ENCODE measurements around the gene GPR119.
"Not testable (repeated sequence)": the region's sequence is repeated elsewhere in the genome, so short reads cannot be mapped to it uniquely, and the experiment has no call there.

Gene GPR119

GRCh38 chrX:130338869-130339268 lies 46.6 kb downstream of the GPR119 start:
- not testable (repeated sequence) for DNase-seq

GRCh38 chrX:130336531-130336930 lies 48.9 kb downstream of the GPR119 start:
- no peak for DNase-seq
